GM23338 (cell line): ENCODE data around the gene FIP1L1. TPM values are rescaled to one million over a fixed set of nuclear protein-coding genes. Genes with fewer than 3 reads are reported as not detected.
"Not testable (repeated sequence)": the region's sequence is repeated elsewhere in the genome, so short reads cannot be mapped to it uniquely, and the experiment has no call there.

Experiments used
- ATAC-seq: fragments of 200-7000 bp; cut with Tn5 transposase; 3 replicates; pipeline ENCODE4 v1.9.1; 2020
- DNase-seq: peaks from one replicate; pipeline ENCODE4 v3.0.0-alpha.2; 2015; ENCODE audit warnings: low spot score
- H2AFZ ChIP-seq: fragments of 200-600 bp; sonication (generic); 2 replicates; pipeline ENCODE4 v1.8.0; 2016; ENCODE audit warnings: antibody characterized with exemption, mild to moderate bottlenecking, moderate library complexity
- H3F3A ChIP-seq: fragments of 200-600 bp; sonication (generic); replicated peaks from 2 replicates; pipeline ENCODE4 v1.8.0; 2017; ENCODE audit warnings: antibody characterized with exemption, mixed run types, low read depth
- H3K27ac ChIP-seq: fragments of 200-600 bp; sonication (generic); 2 replicates; pipeline ENCODE4 v1.6.1; 2016; ENCODE audit warnings: low read depth
- H3K27me3 ChIP-seq: fragments of 200-600 bp; sonication (generic); 2 replicates; pipeline ENCODE4 v1.8.0; 2016; ENCODE audit warnings: mild to moderate bottlenecking, mixed run types, moderate library complexity; ENCODE audit not compliant: insufficient read depth
- H3K36me3 ChIP-seq: fragments of 200-600 bp; sonication (generic); 2 replicates; pipeline ENCODE4 v1.8.0; 2016; ENCODE audit warnings: mild to moderate bottlenecking; ENCODE audit not compliant: insufficient read depth
- H3K4me1 ChIP-seq: fragments of 200-600 bp; sonication (generic); 2 replicates; pipeline ENCODE4 v1.8.0; 2016; ENCODE audit warnings: mild to moderate bottlenecking, moderate library complexity; ENCODE audit not compliant: insufficient read depth
- H3K4me2 ChIP-seq: fragments of 200-600 bp; sonication (generic); 2 replicates; pipeline ENCODE4 v1.7.1; 2017; ENCODE audit warnings: mixed run types
- H3K4me3 ChIP-seq: fragments of 200-600 bp; sonication (generic); 2 replicates; pipeline ENCODE4 v1.6.1; 2016; ENCODE audit warnings: mixed run types
- H3K79me2 ChIP-seq: fragments of 200-600 bp; sonication (generic); replicated peaks from 2 replicates; pipeline ENCODE4 v1.8.0; 2017; ENCODE audit warnings: mild to moderate bottlenecking; ENCODE audit not compliant: insufficient read depth
- H3K9me2 ChIP-seq: fragments of 200-600 bp; sonication (generic); 2 replicates; pipeline ENCODE4 v1.8.0; 2017; ENCODE audit not compliant: insufficient read depth
- H4K20me1 ChIP-seq: fragments of 200-600 bp; sonication (generic); replicated peaks from 2 replicates; pipeline ENCODE4 v1.8.0; 2017; ENCODE audit warnings: mild to moderate bottlenecking; ENCODE audit not compliant: insufficient read depth
- H3K27ac Mint-ChIP-seq: 2 replicates; pipeline ENCODE4 v1.8.0; 2020; ENCODE audit warnings: inconsistent platforms, mild to moderate bottlenecking, moderate library complexity, mixed read lengths
- H3K27me3 Mint-ChIP-seq: 3 replicates; pipeline ENCODE4 v1.8.0; 2022; ENCODE audit warnings: low read depth, mild to moderate bottlenecking, moderate library complexity, mixed read lengths, inconsistent platforms; ENCODE audit not compliant: insufficient read depth, poor library complexity
- H3K36me3 Mint-ChIP-seq: 3 replicates; pipeline ENCODE4 v1.8.0; 2021; ENCODE audit warnings: low read depth, mild to moderate bottlenecking, inconsistent platforms, moderate library complexity, mixed read lengths
- H3K4me1 Mint-ChIP-seq: 3 replicates; pipeline ENCODE4 v1.8.0; 2020; ENCODE audit warnings: mild to moderate bottlenecking, inconsistent platforms, mixed read lengths
- H3K4me3 Mint-ChIP-seq: 3 replicates; pipeline ENCODE4 v1.8.0; 2021; ENCODE audit warnings: moderate library complexity, mild to moderate bottlenecking, inconsistent platforms, mixed read lengths
- H3K9me3 Mint-ChIP-seq: 3 replicates; pipeline ENCODE4 v1.8.0; 2020; ENCODE audit warnings: moderate library complexity, mild to moderate bottlenecking, inconsistent platforms, mixed read lengths
- CTCF ChIP-seq, 2 experiments: fragments of 200-600 bp in 1 of 2; sonication (generic) in 1 of 2; conservative IDR thresholded peaks; 2 replicates each; pipeline versions ENCODE4 v1.5.1 to v1.6.1; 2016 to 2017; ENCODE audit warnings: antibody characterized with exemption in 2 of 2, low read depth in 2 of 2, mild to moderate bottlenecking in 2 of 2, moderate library complexity in 1 of 2
- ETS1 ChIP-seq: IDR thresholded peaks from 2 replicates; pipeline ENCODE4 v1.6.1; 2016; ENCODE audit warnings: antibody characterized with exemption
- NANOG ChIP-seq: IDR thresholded peaks from 2 replicates; pipeline ENCODE4 v1.6.1; 2016; ENCODE audit warnings: antibody characterized with exemption, borderline replicate concordance
- POLR2AphosphoS5 ChIP-seq: IDR thresholded peaks from 2 replicates; pipeline ENCODE4 v1.6.1; 2016; ENCODE audit warnings: antibody characterized with exemption, low read depth
- STAT1 ChIP-seq: IDR thresholded peaks from one replicate; pipeline ENCODE4 v1.6.1; 2016; ENCODE audit warnings: antibody characterized with exemption; ENCODE audit not compliant: unreplicated experiment
- ZNF331 ChIP-seq: fragments of 250-450 bp; sonication (Bioruptor Pico); IDR thresholded peaks from 2 replicates; pipeline ENCODE4 v1.5.0; 2020; ENCODE audit warnings: low read depth, mild to moderate bottlenecking, moderate library complexity
- polyA plus RNA-seq: library from polyadenylated mRNA; unstranded; fragments of >200 nt; fragmentation: Nextera tagmentation; extraction: Ambion mirVana; gene quantifications from 2 replicates; pipeline ENCODE4 v1.2.1, GENCODE V29; 2016
- total RNA-seq: library from RNA; depleted of rRNA; stranded (reverse); fragments of >200 nt; shearing (Covaris generic); gene quantifications from 2 replicates; pipeline ENCODE4 v1.2.3, GENCODE V29; 2014

The FIP1L1 gene
- total and polyA plus RNA-seq, 2 experiments from 2014 or later, result 43.3 to 54.0 TPM

DNA sequence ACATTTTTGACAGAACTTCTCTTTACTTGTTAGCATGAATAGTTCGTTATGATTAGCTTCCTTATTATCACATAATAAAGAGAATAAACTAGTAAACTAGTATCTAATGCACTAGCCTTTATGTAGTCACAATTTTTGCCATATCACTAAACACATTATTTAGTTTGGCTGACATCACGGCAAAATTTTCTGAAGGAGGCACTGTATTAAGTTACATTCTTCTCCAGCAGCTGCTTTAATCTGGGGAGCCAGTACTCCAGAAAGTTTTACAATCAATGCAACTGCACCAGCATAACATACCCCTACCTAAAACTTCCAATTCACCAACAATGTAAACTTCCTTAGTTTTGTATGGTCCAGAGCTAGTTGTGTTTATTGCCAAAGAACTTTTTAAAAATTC is 87.8 kb downstream of the FIP1L1 start:
- H3K27me3 Mint-ChIP-seq, result peaks cover 5% of the 10 kb centered on the region
- Histone ChIP-seq H3K9me2 (no peaks in the 10 kb centered on the region), H3F3A (no peaks in the 10 kb centered on the region), H2AFZ (no peak overlapping the region), H3K36me3 (peaks cover 3% of the 10 kb centered on the region), H3K4me1 (no peaks in the 10 kb centered on the region), H3K4me2 (no peak overlapping the region), H4K20me1 (no peaks in the 10 kb centered on the region), H3K27me3 (no peaks in the 10 kb centered on the region), H3K79me2 (no peaks in the 10 kb centered on the region), H3K4me3 (no peak overlapping the region), H3K27ac (no peak overlapping the region)
- no peak overlapping the region for H3K27ac Mint-ChIP-seq
- H3K4me3 Mint-ChIP-seq, result no peak overlapping the region
- no peak for ATAC-seq
- DNase-seq, result no peak
- no peaks in the 10 kb centered on the region for H3K4me1 Mint-ChIP-seq
- H3K36me3 Mint-ChIP-seq, result peaks cover 64% of the 10 kb centered on the region
- H3K9me3 Mint-ChIP-seq, result peaks cover 38% of the 10 kb centered on the region
- no peak for TF ChIP-seq ZNF331
- TF ChIP-seq POLR2AphosphoS5, result no peak
- no peak for TF ChIP-seq STAT1

DNA sequence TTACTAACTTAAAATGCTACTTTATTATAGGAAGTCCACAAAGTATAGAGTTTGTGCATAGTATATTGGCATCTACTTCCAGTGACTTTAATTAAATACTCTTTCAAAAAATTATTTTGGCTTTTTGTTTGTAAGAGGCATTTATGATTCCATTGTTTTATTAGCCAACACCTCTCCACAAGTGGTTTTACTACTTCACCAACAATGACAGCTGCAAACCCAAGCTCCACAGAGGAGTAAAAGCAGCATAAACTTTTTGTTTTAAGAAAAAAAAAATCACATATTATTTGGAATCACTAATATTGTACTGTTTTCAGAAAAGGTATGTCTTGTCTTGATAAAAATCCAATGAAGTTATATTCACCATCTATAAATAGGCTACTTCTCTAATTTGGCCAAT is 88.5 kb downstream of the FIP1L1 start:
- H3K4me1 ChIP-seq, result no peaks in the 10 kb centered on the region
- no peaks in the 10 kb centered on the region for H4K20me1 ChIP-seq
- no peak overlapping the region for H3K27ac ChIP-seq
- no peaks in the 10 kb centered on the region for H3K27me3 ChIP-seq
- H3K79me2 ChIP-seq, result no peaks in the 10 kb centered on the region
- peaks cover 5% of the 10 kb centered on the region for H3K27me3 Mint-ChIP-seq
- H3K9me3 Mint-ChIP-seq, result peaks cover 38% of the 10 kb centered on the region
- no peak for DNase-seq
- H3K4me1 Mint-ChIP-seq, result no peaks in the 10 kb centered on the region
- H3K4me3 Mint-ChIP-seq, result no peak overlapping the region
- H2AFZ ChIP-seq, result no peak overlapping the region
- TF ChIP-seq POLR2AphosphoS5 (no peak), CTCF (conservative IDR thresholded peaks at IDR 0.05; ENCODE audit: low read depth in 2 of 2) (no peak), ETS1 (no peak), NANOG (no peak)
- H3K36me3 ChIP-seq, result peaks cover 3% of the 10 kb centered on the region
- H3K4me3 ChIP-seq, result no peak overlapping the region
- no peak overlapping the region for H3K27ac Mint-ChIP-seq
- H3K4me2 ChIP-seq, result no peak overlapping the region
- no peaks in the 10 kb centered on the region for H3F3A ChIP-seq
- peaks cover 63% of the 10 kb centered on the region for H3K36me3 Mint-ChIP-seq
- ATAC-seq, result no peak
- no peaks in the 10 kb centered on the region for H3K9me2 ChIP-seq

GRCh38 chr4:53466576-53466975 is 89.1 kb downstream of the FIP1L1 start:
- not testable (repeated sequence) for H3K27ac Mint-ChIP-seq, H3K27me3 ChIP-seq, H3K79me2 ChIP-seq, H3K36me3 ChIP-seq, H3K27me3 Mint-ChIP-seq, H3F3A ChIP-seq, H3K9me2 ChIP-seq, H3K27ac ChIP-seq, DNase-seq, H3K4me2 ChIP-seq, H3K4me3 Mint-ChIP-seq, H2AFZ ChIP-seq, H3K4me1 Mint-ChIP-seq, H3K4me1 ChIP-seq, H3K4me3 ChIP-seq, ATAC-seq, H4K20me1 ChIP-seq
- Mint-ChIP-seq H3K36me3 (peaks cover 61% of the 10 kb centered on the region), H3K9me3 (peaks cover 43% of the 10 kb centered on the region)
